ENCODE data around the gene GTPBP2. TPM values are rescaled to one million over a fixed set of nuclear protein-coding genes. Genes with fewer than 3 reads are reported as not detected.

GTPBP2 gene
- total and polyA plus RNA-seq, 2 experiments from 2014 or later: 17.5 to 55.9 TPM

DNA sequence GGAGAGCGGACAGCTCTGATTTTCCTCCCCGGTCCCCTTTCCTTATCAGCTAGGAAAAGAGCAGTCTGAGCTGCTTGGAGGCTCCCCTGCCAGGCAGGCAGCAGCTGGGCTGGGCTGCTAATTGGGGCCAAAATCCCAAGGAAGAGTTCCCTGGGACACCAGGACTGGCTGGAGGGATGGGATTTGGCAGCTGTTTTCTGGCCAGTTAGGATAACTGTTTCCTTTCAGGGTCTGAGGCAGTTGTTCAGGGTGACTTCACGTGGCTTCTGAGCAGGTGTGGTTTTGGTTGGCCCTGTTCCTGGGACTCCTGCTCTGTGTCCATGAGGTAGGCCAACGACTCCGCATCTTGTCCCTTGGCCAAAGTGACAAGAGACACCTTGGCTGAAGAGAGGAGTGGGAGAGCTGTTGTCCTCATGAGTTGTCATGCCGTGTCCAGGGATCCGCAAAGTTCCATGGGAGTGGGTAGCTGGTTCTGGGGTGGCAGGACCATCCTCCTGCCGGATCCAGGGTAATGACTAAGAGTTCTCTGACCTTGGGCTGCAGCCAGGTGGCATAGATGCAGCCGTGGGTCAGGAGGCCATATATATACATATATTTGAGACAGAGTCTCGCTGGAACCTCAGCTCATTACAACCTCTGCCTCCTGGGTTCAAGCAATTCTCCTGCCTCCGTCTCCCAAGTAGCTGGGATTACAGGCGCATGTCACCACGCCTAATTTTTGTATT lies 37.3 kb upstream of the GTPBP2 start:
- ATAC-seq: no peak
- TF ChIP-seq CREB1 (CRISPR knock-in tag; IDR thresholded peaks at IDR 0.05; ENCODE audit: low read depth) (no peak), POLR2AphosphoS5 (IDR thresholded peaks at IDR 0.05; ENCODE audit: low read depth) (no peak), ZNF331 (CRISPR knock-in tag; IDR thresholded peaks at IDR 0.05; ENCODE audit: low read depth) (no peak), STAT1 (IDR thresholded peaks at IDR 0.05; ENCODE audit: unreplicated experiment) (no peak), EZH2phosphoT487 (IDR thresholded peaks at IDR 0.05; ENCODE audit: unreplicated experiment) (no peak), EZH2 (IDR thresholded peaks at IDR 0.05; ENCODE audit: low read depth, unreplicated experiment) (no peak), ZNF114 (CRISPR knock-in tag; IDR thresholded peaks at IDR 0.05) (no peak), NANOG (IDR thresholded peaks at IDR 0.05; ENCODE audit: borderline replicate concordance) (no peak), JUNB (IDR thresholded peaks at IDR 0.05; ENCODE audit: unreplicated experiment) (no peak)
- TF ChIP-seq, protein P1, sequence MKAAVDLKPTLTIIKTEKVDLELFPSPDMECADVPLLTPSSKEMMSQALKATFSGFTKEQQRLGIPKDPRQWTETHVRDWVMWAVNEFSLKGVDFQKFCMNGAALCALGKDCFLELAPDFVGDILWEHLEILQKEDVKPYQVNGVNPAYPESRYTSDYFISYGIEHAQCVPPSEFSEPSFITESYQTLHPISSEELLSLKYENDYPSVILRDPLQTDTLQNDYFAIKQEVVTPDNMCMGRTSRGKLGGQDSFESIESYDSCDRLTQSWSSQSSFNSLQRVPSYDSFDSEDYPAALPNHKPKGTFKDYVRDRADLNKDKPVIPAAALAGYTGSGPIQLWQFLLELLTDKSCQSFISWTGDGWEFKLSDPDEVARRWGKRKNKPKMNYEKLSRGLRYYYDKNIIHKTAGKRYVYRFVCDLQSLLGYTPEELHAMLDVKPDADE (IDR thresholded peaks at IDR 0.05): no peak
- TF ChIP-seq, protein P2, sequence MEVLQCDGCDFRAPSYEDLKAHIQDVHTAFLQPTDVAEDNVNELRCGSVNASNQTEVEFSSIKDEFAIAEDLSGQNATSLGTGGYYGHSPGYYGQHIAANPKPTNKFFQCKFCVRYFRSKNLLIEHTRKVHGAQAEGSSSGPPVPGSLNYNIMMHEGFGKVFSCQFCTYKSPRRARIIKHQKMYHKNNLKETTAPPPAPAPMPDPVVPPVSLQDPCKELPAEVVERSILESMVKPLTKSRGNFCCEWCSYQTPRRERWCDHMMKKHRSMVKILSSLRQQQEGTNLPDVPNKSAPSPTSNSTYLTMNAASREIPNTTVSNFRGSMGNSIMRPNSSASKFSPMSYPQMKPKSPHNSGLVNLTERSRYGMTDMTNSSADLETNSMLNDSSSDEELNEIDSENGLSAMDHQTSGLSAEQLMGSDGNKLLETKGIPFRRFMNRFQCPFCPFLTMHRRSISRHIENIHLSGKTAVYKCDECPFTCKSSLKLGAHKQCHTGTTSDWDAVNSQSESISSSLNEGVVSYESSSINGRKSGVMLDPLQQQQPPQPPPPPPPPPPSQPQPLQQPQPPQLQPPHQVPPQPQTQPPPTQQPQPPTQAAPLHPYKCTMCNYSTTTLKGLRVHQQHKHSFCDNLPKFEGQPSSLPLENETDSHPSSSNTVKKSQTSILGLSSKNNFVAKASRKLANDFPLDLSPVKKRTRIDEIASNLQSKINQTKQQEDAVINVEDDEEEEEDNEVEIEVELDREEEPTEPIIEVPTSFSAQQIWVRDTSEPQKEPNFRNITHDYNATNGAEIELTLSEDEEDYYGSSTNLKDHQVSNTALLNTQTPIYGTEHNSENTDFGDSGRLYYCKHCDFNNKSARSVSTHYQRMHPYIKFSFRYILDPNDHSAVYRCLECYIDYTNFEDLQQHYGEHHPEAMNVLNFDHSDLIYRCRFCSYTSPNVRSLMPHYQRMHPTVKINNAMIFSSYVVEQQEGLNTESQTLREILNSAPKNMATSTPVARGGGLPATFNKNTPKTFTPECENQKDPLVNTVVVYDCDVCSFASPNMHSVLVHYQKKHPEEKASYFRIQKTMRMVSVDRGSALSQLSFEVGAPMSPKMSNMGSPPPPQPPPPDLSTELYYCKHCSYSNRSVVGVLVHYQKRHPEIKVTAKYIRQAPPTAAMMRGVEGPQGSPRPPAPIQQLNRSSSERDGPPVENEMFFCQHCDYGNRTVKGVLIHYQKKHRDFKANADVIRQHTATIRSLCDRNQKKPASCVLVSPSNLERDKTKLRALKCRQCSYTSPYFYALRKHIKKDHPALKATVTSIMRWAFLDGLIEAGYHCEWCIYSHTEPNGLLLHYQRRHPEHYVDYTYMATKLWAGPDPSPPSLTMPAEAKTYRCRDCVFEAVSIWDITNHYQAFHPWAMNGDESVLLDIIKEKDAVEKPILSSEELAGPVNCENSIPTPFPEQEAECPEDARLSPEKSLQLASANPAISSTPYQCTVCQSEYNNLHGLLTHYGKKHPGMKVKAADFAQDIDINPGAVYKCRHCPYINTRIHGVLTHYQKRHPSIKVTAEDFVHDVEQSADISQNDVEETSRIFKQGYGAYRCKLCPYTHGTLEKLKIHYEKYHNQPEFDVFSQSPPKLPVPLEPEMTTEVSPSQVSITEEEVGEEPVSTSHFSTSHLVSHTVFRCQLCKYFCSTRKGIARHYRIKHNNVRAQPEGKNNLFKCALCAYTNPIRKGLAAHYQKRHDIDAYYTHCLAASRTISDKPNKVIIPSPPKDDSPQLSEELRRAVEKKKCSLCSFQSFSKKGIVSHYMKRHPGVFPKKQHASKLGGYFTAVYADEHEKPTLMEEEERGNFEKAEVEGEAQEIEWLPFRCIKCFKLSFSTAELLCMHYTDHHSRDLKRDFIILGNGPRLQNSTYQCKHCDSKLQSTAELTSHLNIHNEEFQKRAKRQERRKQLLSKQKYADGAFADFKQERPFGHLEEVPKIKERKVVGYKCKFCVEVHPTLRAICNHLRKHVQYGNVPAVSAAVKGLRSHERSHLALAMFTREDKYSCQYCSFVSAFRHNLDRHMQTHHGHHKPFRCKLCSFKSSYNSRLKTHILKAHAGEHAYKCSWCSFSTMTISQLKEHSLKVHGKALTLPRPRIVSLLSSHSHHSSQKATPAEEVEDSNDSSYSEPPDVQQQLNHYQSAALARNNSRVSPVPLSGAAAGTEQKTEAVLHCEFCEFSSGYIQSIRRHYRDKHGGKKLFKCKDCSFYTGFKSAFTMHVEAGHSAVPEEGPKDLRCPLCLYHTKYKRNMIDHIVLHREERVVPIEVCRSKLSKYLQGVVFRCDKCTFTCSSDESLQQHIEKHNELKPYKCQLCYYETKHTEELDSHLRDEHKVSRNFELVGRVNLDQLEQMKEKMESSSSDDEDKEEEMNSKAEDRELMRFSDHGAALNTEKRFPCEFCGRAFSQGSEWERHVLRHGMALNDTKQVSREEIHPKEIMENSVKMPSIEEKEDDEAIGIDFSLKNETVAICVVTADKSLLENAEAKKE (CRISPR knock-in tag; IDR thresholded peaks at IDR 0.05): no peak
- TF ChIP-seq, protein P3, sequence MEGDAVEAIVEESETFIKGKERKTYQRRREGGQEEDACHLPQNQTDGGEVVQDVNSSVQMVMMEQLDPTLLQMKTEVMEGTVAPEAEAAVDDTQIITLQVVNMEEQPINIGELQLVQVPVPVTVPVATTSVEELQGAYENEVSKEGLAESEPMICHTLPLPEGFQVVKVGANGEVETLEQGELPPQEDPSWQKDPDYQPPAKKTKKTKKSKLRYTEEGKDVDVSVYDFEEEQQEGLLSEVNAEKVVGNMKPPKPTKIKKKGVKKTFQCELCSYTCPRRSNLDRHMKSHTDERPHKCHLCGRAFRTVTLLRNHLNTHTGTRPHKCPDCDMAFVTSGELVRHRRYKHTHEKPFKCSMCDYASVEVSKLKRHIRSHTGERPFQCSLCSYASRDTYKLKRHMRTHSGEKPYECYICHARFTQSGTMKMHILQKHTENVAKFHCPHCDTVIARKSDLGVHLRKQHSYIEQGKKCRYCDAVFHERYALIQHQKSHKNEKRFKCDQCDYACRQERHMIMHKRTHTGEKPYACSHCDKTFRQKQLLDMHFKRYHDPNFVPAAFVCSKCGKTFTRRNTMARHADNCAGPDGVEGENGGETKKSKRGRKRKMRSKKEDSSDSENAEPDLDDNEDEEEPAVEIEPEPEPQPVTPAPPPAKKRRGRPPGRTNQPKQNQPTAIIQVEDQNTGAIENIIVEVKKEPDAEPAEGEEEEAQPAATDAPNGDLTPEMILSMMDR (conservative IDR thresholded peaks at IDR 0.05; ENCODE audit: low read depth in 2 of 2): no peak
- TF ChIP-seq, protein P4, sequence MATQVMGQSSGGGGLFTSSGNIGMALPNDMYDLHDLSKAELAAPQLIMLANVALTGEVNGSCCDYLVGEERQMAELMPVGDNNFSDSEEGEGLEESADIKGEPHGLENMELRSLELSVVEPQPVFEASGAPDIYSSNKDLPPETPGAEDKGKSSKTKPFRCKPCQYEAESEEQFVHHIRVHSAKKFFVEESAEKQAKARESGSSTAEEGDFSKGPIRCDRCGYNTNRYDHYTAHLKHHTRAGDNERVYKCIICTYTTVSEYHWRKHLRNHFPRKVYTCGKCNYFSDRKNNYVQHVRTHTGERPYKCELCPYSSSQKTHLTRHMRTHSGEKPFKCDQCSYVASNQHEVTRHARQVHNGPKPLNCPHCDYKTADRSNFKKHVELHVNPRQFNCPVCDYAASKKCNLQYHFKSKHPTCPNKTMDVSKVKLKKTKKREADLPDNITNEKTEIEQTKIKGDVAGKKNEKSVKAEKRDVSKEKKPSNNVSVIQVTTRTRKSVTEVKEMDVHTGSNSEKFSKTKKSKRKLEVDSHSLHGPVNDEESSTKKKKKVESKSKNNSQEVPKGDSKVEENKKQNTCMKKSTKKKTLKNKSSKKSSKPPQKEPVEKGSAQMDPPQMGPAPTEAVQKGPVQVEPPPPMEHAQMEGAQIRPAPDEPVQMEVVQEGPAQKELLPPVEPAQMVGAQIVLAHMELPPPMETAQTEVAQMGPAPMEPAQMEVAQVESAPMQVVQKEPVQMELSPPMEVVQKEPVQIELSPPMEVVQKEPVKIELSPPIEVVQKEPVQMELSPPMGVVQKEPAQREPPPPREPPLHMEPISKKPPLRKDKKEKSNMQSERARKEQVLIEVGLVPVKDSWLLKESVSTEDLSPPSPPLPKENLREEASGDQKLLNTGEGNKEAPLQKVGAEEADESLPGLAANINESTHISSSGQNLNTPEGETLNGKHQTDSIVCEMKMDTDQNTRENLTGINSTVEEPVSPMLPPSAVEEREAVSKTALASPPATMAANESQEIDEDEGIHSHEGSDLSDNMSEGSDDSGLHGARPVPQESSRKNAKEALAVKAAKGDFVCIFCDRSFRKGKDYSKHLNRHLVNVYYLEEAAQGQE (IDR thresholded peaks at IDR 0.05; ENCODE audit: unreplicated experiment): no peak
- H3K36me3 Mint-ChIP-seq (ENCODE audit: low read depth): peaks cover 11% of the 10 kb centered on the region

More for the DNA sequence above, 37.3 kb upstream of the GTPBP2 start:
- H3K4me1 Mint-ChIP-seq: peaks cover 31% of the 10 kb centered on the region
- peaks cover 26% of the 10 kb centered on the region for H3K27me3 Mint-ChIP-seq (ENCODE audit: insufficient read depth, low read depth, poor library complexity)
- H3K9me3 Mint-ChIP-seq: peaks cover 4% of the 10 kb centered on the region; the same call in 1 of the 3 replicates
- H3K27ac Mint-ChIP-seq: no peak overlapping the region
- Histone ChIP-seq H3K4me3 (no peak overlapping the region), H3K36me3 (ENCODE audit: insufficient read depth) (no peaks in the 10 kb centered on the region; the same call in 1 of the 2 replicates), H3F3A (replicated peaks; ENCODE audit: low read depth) (peaks cover 22% of the 10 kb centered on the region; the same call in 1 of the 2 replicates), H3K27me3 (ENCODE audit: insufficient read depth) (no peaks in the 10 kb centered on the region), H3K79me2 (replicated peaks; ENCODE audit: insufficient read depth) (no peaks in the 10 kb centered on the region), H3K27ac (ENCODE audit: low read depth) (no peak overlapping the region), H2AFZ (no peak overlapping the region), H3K9me2 (ENCODE audit: insufficient read depth) (no peaks in the 10 kb centered on the region), H3K4me2 (no peak overlapping the region), H4K20me1 (replicated peaks; ENCODE audit: insufficient read depth) (no peaks in the 10 kb centered on the region; the same call in 1 of the 2 replicates), H3K4me1 (ENCODE audit: insufficient read depth) (peaks cover 27% of the 10 kb centered on the region)
- DNase-seq (ENCODE audit: low spot score): no peak
- no peak overlapping the region for H3K4me3 Mint-ChIP-seq
